HG03060 (cell line): ENCODE data around the gene ANK3.
"Not testable (repeated sequence)": the region's sequence is repeated elsewhere in the genome, so short reads cannot be mapped to it uniquely, and the experiment has no call there.

Source experiments
- ATAC-seq: cut with Tn5 transposase; IDR thresholded peaks from one replicate; pipeline ENCODE4 v1.9.1; 2021; ENCODE audit warnings: low read depth, moderate number of reproducible peaks; ENCODE audit not compliant: unreplicated experiment

ANK3 gene

DNA sequence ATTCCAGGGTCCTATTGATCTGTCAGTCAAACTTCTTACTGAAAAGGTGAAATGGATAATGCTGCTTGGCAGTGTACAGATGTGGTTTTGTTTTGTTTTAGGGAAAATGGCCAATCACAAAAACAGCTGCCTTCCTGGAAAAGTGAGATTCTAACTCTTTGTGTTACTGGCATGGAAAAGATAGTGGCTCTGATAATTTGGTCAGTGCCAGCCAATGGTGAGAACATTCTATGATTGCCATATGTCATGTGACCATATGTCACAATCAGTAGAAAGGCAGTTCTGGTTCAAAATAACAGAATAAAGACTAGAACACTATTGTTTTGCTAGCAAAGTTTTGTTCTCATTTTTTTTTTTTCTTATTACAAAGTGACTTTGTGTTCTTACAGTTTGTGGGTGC is 344.1 kb downstream of the ANK3 start:
- no peak for ATAC-seq

DNA sequence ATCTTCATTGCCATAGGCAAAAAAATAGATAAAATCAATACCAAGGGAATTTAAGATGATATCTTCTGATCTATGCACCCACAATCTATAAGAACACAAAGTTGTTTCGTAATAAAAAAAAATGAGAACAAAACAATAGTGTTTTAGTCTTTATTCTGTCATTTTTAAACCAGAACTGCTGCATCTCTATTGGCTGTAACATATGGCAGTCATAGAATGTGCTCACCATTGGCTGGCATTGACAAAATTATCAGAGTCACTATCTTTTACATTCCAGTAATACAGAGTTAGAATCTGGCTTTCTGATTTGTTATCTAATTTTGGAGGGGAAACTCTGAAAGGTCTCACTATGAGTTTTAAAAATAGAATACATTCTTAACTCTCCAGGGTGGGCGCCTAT is 344.7 kb downstream of the ANK3 start:
- ATAC-seq = no peak

DNA sequence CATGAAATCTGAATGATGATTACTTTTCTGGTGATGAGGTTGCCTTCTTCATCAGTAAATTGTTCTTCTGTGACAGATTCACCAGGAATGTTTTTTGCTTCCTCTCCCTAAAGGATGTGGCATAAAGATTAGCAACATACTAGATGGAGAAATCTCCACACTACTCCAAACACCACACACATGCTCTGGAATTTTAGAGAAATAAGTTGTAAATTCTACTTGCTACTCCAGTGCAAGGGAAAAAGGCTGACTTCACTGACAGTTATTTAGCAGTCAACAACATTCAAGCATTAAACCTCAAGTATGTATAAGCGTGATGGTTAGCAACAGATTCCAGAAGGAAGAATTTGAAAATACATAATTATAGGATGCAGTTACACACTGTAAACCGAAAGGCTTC is 345.4 kb downstream of the ANK3 start:
- no peak for ATAC-seq

DNA sequence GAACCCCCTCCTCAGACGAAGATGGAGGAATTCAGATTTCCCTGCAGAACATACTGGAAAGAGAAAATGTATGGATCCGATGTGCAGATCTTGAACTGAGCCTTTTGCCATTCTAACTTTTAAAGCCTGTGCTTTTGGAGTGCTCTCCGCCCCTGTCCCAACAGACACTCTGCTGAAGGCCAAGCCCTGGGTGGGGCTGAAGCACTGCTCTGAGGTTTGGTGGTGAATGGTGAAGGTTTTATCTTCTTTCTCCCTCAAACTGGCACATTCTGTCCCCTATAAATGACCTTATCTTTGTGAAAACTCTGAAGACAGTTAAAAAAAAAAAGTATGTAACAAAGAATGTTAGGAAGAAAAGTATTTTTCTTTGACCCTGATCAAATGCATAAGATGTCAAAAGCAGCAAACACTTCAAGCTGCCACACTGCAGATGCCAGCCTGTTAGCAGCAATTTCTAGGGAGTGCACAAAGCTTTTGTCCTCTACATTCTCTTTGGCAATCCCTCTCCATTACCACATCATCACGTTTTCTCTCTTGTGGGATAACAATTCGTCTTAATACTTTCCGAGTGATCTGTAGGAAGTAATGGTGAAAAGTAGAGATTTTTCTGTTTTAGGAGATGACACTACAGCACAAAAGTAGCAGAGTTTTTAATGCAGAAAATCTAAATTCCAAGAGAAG is 346.0 kb downstream of the ANK3 start:
- no peak for ATAC-seq

DNA sequence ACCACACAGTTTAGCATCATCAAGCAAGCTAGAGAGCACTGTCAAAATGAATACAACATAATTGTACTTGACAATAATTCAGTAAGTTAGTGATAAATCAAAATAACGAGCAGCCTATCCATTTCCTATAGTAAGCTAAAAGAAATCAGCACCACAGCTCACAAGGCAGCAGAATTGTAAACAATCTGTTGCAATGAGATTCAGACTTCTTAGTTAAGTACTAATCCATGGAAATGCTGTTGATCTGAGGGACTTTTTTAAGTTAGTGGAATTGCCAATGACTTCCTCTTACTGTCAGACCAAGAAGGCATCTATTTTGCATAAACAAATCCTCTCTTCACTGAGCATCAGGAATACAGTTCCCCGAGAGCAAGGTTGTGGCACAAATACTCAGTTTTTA is 346.8 kb downstream of the ANK3 start:
- no peak for ATAC-seq

DNA sequence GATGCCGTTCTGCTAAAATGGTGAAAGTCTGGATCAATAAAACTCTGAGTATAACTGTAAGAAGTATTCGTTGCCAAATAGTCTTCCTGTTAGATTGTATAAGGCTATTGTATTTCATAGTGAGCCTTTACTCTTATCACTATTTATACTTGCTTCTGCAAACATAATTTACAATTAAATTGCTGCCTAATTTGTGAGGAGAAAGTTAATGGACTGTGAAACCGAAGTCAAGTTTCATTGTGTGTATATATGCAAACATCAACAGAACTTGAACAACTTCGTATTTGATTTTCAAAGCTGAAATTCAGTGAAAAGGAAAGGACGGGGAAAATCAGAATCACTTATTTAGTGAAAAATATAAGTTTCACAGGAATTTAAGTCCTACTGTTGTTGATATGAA is 347.4 kb downstream of the ANK3 start:
- ATAC-seq = no peak

DNA sequence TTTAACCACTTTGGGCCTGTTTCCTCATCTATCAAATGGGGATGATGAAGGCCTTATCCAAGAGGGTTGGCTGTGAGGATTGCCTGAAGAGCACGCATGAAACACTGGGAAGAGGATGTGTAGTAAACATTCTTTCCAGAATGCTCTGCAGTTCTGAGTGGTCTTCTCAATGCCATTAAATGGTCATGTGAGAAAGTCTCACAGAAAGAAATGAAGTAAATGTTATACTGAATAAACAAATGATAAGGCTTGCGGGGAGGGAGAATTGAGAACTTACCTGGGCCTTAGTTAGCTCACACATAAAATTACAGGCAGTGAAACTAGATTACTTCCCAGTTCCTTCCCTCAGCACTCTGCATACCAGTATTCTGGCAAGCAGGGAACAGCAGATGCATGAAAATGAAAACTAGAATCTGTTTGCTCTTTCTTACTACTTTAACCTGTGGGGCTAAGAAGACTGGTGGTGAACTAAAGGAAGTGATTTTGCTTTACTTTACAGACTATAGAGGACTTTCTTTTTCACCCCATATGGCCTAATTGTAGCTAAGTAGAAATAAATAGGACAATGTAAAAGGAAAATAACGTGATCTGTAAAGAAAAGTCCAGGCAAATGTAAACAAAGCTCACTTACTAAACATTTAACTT is 348.1 kb downstream of the ANK3 start:
- no peak for ATAC-seq

DNA sequence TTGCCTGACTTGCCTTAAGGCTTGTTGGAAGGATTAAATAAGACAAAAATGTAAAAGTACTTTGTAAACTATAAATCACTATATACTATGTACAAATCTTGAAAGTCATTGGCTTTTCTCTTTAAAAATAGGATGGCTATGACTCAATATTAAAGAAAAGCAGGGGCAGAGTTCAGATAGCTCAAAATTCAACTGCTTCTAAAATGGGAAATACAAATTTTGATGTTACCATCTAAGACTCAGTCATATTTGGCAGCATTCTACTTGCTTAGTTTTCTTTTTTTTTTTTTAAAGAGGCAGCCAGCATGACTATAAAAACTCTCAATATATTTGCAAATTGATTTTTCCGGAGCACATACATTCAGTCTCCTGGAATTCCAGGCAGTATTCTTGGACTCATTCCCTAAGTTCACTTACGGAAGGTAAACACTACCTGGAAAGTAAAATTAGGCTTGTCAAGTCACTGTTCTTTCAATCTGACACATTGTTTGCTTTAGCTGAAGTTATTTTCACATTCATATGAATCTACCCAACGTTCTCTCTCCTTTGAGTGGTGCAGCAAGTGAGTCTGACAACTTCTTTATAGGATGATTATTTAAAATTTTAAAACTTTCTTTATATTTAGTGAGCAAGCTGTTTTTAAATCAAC is 349.5 kb downstream of the ANK3 start:
- ATAC-seq = no peak

DNA sequence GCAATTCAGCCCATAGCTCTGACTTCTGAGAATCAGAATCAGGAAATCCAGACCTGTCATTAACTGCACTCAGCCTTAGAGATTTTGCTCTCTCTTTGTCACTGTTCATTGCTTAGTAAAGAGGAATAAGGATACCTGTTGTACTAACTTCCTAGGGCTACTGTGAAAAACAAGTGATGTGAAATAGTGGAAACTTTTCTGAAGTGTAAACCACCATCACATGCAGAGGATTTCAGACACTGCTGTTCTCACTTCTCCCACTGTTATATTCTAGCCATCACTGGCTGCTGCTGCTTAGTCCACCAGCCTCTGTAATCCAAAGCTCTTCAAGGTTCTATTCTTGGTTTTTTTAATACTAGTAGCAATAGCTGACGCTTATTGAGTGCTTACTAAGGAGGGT is 353.7 kb downstream of the ANK3 start:
- ATAC-seq = no peak

DNA sequence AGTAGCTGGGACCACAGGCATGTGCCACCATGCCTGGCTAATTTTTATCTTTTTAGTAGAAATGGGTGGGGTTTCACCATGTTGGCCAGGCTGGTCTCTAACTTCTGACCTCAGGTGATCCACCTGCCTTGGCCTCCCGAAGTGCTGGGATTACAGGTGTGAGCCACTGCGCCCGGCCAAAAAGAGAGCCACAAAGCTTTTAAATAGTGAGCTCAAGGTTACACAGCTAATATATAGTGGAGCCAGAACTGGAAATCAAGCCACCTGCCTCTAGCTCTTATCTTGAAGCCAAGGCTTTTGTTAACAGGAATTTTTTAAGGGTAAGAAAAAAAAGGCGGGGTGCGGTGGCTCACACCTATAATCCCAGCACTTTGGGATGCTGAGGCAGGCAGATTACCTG is 354.3 kb downstream of the ANK3 start:
- ATAC-seq = not testable (repeated sequence)

DNA sequence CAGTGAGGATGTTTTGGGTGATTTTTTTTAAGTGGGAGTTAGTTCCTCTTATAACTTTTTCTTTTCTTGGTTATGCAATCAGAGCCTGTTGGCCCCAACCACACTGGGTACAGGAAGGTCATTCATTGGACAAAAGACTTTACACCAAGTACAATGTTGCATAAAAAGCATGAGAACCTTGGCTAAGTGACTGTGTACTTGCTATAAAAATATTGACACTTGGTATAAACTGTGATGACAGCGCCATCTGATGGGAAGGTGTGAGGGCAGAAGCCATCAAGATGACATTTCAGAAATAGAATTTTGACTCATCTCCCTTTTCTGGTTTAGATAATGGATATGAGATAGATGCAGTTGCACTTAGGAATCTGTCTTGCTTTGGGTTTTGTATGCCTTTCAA is 357.0 kb downstream of the ANK3 start:
- peak; percentile 54 for ATAC-seq

DNA sequence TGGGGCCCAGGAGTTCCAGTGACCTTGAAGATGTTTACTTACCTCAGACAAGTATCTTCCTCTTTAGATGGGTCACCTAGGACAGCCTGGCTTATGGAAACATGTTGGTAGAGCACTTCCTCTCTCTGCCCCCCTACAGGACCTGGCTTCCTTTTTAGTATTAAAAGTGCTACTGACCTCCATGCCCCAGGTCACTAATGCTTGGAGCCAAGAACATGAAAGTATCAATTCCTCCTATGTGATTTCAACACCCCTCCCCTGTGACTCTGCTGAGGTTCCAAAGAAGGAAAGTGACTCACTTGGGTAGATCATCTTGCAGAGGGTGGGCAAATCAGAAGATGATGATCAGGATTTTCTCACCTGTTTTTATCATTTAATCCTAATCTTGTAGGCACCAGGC is 358.0 kb downstream of the ANK3 start:
- peak; percentile 57 for ATAC-seq

DNA sequence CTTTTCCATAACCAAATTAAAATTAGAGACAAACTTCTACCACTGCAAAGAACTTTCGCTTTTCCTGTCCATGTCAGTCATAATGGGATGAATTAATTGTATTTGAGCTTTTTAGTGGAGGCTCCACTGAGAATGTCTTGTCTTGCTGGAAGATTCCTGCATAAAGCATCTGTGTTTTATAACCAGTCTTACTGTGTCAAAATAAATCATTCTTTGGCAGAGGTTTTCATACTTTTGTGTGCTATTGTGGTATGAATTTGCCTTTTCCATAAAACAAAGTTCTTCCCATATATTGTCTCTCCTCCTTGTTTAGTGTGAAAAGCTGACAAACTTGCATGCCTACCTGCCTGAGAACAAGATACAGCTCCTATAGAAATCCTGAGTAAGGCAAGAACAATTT is 358.5 kb downstream of the ANK3 start:
- no peak for ATAC-seq

DNA sequence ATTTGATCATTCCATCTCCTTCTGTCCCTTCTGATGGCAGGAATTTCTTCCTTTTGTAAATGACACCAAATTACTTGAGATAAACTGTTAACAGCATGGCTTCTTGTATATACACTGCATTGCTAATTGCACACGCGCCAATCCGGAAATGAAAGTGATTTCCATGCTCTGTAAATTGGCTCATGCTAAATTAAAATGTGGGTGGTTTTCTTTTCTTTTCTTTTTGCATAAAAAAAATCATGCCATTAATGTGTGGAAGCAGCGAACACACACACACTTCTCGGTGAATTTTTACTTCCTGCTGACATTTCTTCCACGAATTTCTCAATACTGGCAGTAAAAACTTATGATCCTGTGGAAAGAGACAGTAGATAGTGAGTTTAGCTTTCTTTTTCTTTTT is 360.2 kb downstream of the ANK3 start:
- no peak for ATAC-seq

DNA sequence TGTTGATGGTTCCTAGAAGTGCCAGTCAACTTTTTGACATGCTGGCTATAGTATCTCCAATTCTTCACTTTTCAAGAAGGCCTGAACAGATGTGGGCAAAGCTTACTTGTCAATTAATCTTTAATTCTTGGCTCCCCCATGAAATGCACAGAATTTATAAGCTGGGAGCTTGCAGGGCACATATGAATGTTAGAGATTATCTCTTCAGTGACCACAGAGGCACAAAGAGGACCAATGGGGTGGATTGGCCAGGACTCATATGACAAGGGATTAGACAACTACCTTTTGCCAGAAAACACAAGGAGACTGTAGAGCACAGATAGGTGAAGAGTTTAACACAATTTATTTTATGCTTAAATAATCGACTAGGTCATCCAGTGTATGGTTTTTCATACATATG is 361.6 kb downstream of the ANK3 start:
- no peak for ATAC-seq

DNA sequence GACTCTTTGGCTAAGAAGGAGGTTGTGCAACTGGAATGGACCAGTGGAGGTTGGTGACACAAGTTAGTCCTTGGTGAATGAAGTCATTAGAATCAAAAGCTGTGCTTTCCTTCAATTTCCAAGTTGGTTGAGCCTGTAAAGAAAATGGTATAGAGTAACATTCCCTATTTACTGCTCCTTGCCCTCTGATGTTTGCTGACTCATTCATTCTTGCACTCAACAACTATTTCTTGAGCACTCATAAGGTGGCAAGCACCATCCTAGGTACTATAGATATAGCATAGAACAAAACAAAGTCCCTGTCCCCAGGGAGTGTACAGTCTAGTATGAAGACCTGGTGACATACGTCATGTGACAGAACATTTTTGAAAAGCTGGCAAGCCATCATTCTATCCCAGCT is 364.4 kb downstream of the ANK3 start:
- ATAC-seq = no peak

DNA sequence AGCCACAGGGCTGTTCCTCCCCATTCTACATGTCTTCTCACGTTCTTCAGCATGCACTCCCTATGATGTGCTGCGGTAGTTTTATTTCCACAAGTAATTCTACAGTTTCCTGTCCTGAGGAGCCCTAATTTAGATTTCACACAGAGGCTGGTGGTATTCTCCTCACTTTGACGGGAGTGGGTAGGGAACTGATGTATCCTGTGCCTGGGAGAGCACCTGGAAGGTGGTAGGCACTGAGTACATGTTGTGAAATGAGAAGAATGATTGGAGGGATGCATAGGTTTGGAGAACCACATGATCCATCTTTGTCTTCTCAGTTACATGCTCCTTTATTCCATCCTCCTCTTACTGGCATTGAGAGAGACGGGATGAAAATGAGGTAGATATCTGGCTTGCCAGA is 365.2 kb downstream of the ANK3 start:
- ATAC-seq = no peak

DNA sequence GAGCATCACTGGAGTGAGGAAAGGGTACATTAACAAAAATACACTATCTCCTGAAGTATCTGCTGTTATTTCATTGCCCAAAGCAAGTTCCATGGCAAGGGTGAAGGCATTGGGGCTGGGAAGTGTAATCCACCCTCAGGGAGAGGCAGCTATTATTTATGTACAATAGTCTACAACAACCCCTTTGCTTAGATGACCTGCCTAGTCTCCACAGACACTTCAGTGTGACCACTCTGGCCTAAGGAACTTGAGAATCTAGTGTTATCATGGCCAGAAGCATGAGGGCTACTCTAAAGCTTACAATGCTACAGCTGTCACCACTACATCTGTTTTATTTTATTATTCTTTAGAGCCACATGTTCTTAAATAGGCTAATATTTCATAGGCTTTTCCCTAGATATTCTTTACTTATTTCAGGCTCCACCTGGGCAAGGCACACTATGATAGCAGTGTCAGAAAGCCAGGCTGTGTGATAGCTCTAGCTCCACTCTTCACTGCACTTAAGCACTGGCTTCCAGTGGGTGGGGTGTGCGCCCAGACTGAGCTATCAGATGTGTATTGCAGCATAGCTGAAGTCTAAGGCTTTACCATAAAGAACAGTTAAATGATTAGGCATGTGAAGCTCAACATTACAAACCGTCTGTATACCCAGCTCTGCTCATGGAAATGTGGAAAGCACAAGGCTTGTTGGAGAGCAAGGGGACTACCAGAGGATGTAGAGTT is 366.4 kb downstream of the ANK3 start:
- no peak for ATAC-seq

DNA sequence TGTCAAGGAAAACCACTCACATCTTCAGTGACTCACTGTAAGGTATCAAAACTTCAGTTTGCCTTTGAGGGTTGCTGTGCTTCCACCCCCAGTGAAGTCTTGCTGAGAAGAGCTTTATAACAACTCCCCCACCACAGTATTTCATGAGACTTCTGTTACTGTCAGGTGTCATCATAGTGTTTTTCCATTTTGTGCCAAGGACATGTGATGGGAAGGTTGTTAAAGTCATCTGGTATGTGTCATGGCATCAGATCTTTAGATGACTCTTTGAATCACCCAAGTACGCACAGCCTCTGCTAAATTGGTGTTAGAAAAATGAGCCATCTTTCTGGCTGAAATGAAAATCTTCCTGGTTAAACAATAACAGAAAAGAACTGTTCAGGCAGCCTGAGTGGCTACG is 368.3 kb downstream of the ANK3 start:
- ATAC-seq = no peak

DNA sequence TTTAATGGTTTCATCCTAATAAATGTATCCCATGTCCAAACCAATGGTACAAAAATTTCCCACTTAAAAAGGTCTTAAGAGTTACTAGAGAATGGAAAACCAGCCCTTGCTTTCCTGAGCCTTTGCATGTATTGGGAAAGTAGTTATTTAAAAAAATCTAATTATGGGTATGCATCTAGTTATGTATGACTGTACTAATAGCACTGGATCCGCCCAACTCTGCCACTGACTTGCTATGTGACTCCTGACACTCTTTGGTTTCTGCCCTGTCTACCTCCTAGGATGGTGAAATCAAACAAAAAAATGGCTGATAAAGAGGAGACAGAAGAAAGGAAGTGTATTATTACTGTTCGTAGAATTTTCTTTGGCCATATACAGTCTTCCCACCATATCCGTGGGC is 372.9 kb downstream of the ANK3 start:
- ATAC-seq = no peak

DNA sequence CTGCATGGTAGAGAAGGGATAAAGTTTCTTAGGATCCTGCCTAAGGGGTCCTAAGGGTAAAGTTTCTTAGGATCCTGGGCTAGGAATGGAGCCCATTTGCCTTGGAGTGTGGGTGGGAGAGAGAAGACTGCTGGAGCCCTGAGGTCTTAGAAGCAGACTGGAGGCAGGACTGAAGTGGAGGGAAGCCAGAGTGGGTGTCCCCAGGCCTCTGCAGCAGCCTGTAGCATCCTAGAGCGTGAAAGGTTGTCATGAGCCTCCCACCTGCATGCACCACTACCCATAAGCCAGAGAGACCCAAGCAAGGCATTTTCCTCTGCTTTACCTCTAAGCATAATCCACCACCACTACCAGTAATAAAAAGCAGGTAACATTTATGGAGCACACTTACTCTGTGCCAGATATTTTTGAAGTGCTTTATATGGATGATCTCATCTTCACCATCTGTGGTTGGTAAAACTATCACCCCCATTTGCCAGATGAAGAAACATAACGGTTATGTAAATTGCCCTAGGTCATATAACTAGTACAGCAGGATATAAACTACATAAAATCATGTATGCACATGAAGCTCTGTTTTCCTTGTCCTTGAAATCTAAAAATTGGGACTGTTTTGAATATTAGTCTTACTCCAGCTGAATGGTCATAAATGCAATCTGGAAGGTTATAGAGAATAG is 379.8 kb downstream of the ANK3 start:
- ATAC-seq = no peak
